CD4-positive, alpha-beta T cell treated with Interleukin-1 beta for 1 hour (primary cell): ENCODE results near the gene CDCA7.
"Not testable (repeated sequence)": the region's sequence is repeated elsewhere in the genome, so short reads cannot be mapped to it uniquely, and the experiment has no call there.

Experiments used
- DNase-seq, 2 donors: peaks; one replicate each; pipeline ENCODE4 v3.0.0-alpha.2; 2020 to 2022

Gene CDCA7

GRCh38 chr2:173370198-173370597, 15.5 kb downstream of the CDCA7 start:
- DNase-seq = peak in 1 of 2 donors; percentile 14

- no peak for DNase-seq
Observed at GRCh38 chr2:173371023-173371422, 16.4 kb downstream of the CDCA7 start.

- no peak for DNase-seq
Observed at GRCh38 chr2:173373290-173373689, 18.6 kb downstream of the CDCA7 start.

GRCh38 chr2:173374634-173375033, 20.0 kb downstream of the CDCA7 start:
- DNase-seq = no peak

GRCh38 chr2:173385534-173385933, 30.9 kb downstream of the CDCA7 start:
- DNase-seq = not testable (repeated sequence)

- no peak for DNase-seq
Observed at GRCh38 chr2:173386021-173386737, 31.5 kb downstream of the CDCA7 start.

- no peak for DNase-seq
Observed at GRCh38 chr2:173386738-173387065, 32.0 kb downstream of the CDCA7 start.

- DNase-seq = no peak
Observed at GRCh38 chr2:173387079-173387478, 32.4 kb downstream of the CDCA7 start.

GRCh38 chr2:173387660-173388059, 33.0 kb downstream of the CDCA7 start:
- DNase-seq = no peak

- no peak for DNase-seq
Observed at GRCh38 chr2:173388795-173389194, 34.1 kb downstream of the CDCA7 start.

GRCh38 chr2:173390036-173390435, 35.4 kb downstream of the CDCA7 start:
- no peak for DNase-seq

- no peak for DNase-seq
Observed at GRCh38 chr2:173392731-173393130, 38.1 kb downstream of the CDCA7 start.

GRCh38 chr2:173393186-173393585, 38.5 kb downstream of the CDCA7 start:
- no peak for DNase-seq

GRCh38 chr2:173393636-173394035, 39.0 kb downstream of the CDCA7 start:
- DNase-seq = no peak

GRCh38 chr2:173394091-173394974, 39.7 kb downstream of the CDCA7 start:
- no peak for DNase-seq

GRCh38 chr2:173395567-173396351, 41.1 kb downstream of the CDCA7 start:
- no peak for DNase-seq

GRCh38 chr2:173397539-173397938, 42.9 kb downstream of the CDCA7 start:
- DNase-seq = no peak

- no peak for DNase-seq
Observed at GRCh38 chr2:173399229-173399628, 44.6 kb downstream of the CDCA7 start.

- DNase-seq = peak in 1 of 2 donors; percentile 4
Observed at GRCh38 chr2:173400760-173401159, 46.1 kb downstream of the CDCA7 start.

- no peak for DNase-seq
Observed at GRCh38 chr2:173401716-173402326, 47.1 kb downstream of the CDCA7 start.

- DNase-seq = peak; percentile 74 to 76
Observed at GRCh38 chr2:173402405-173402974, 47.8 kb downstream of the CDCA7 start.
